Activated CD4-positive, alpha-beta T cell treated with anti-CD3 and anti-CD28 coated beads, Interleukin-2, amount 50 U/mL, for 16 hours (primary cell): ENCODE data around the gene PCDHGC5.

Experiments
- DNase-seq: peaks from one replicate; pipeline ENCODE4 v3.0.0-alpha.2; 2020

The PCDHGC5 gene

GRCh38 chr5:141491323-141492167 lies 2.7 kb downstream of the PCDHGC5 start:
- no peak for DNase-seq

- no peak for DNase-seq
Measured at GRCh38 chr5:141492168-141492885, 3.4 kb downstream of the PCDHGC5 start.

- no peak for DNase-seq
Measured at GRCh38 chr5:141493500-141494422, 4.9 kb downstream of the PCDHGC5 start.

GRCh38 chr5:141494761-141495452 lies 6.0 kb downstream of the PCDHGC5 start:
- no peak for DNase-seq

GRCh38 chr5:141495453-141495811 lies 6.6 kb downstream of the PCDHGC5 start:
- DNase-seq = no peak

GRCh38 chr5:141496038-141496437 lies 7.2 kb downstream of the PCDHGC5 start:
- no peak for DNase-seq

GRCh38 chr5:141501761-141502160 lies 12.9 kb downstream of the PCDHGC5 start:
- no peak for DNase-seq

GRCh38 chr5:141503681-141504080 lies 14.8 kb downstream of the PCDHGC5 start:
- DNase-seq = no peak

GRCh38 chr5:141504216-141504615 lies 15.3 kb downstream of the PCDHGC5 start:
- no peak for DNase-seq

GRCh38 chr5:141506381-141507155 lies 17.7 kb downstream of the PCDHGC5 start:
- DNase-seq = no peak

- DNase-seq = no peak
Measured at GRCh38 chr5:141507387-141508091, 18.7 kb downstream of the PCDHGC5 start.

GRCh38 chr5:141508440-141508797 lies 19.5 kb downstream of the PCDHGC5 start:
- DNase-seq = no peak

GRCh38 chr5:141508798-141509611 lies 20.1 kb downstream of the PCDHGC5 start:
- no peak for DNase-seq

GRCh38 chr5:141510160-141510559 lies 21.3 kb downstream of the PCDHGC5 start:
- no peak for DNase-seq

- no peak for DNase-seq
Measured at GRCh38 chr5:141510850-141511601, 22.1 kb downstream of the PCDHGC5 start.

- no peak for DNase-seq
Measured at GRCh38 chr5:141511771-141512325, 23.0 kb downstream of the PCDHGC5 start.

GRCh38 chr5:141512390-141512910 lies 23.6 kb downstream of the PCDHGC5 start:
- peak; percentile 83 for DNase-seq

- DNase-seq = peak; percentile 33
Measured at GRCh38 chr5:141512911-141513626, 24.2 kb downstream of the PCDHGC5 start.
